Measurements from ENCODE around the gene OR3A3. TPM values are rescaled to one million over a fixed set of nuclear protein-coding genes. Genes with fewer than 3 reads are reported as not detected.
"Not testable (repeated sequence)": the region's sequence is repeated elsewhere in the genome, so short reads cannot be mapped to it uniquely, and the experiment has no call there.

The OR3A3 gene
- not detected for total RNA-seq

DNA sequence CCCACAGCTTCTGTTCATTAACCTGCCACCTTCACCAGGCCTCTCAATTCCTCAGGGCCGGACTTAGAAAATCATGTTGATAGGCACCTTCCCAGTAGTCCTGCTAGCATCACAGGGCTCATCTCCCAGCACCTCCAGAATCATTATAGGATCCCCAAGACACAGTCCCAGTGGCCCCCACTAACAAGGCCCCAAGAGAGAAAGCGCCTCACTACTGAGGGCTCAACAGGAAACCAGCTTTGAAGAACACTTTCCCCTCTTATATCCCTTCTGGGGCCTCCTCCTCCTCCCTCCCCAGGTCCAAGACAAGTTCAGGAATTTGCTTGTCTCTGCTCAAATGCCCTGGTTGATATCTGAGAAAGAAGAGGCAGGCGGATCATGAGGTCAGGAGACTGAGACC lies at the start of gene OR3A3:
OR3A3 (plus strand) TSS at position 301 of the 400 bp plus-strand sequence.
- Histone ChIP-seq H3K4me1 (no peaks in the 10 kb centered on the region), H3K36me3 (no peaks in the 10 kb centered on the region), H3K9ac (ENCODE audit: low read depth in 2 of 2, low read length in 2 of 2) (no peak within 1 kb of the TSS), H3K27ac (no peak within 1 kb of the TSS), H3K9me3 (no peaks in the 10 kb centered on the region), H3K27me3 (no peaks in the 10 kb centered on the region), H3K4me3 (no peak within 1 kb of the TSS)
- intact Hi-C loops (cut with DNase I): no loop called here
- TF ChIP-seq, protein P1, sequence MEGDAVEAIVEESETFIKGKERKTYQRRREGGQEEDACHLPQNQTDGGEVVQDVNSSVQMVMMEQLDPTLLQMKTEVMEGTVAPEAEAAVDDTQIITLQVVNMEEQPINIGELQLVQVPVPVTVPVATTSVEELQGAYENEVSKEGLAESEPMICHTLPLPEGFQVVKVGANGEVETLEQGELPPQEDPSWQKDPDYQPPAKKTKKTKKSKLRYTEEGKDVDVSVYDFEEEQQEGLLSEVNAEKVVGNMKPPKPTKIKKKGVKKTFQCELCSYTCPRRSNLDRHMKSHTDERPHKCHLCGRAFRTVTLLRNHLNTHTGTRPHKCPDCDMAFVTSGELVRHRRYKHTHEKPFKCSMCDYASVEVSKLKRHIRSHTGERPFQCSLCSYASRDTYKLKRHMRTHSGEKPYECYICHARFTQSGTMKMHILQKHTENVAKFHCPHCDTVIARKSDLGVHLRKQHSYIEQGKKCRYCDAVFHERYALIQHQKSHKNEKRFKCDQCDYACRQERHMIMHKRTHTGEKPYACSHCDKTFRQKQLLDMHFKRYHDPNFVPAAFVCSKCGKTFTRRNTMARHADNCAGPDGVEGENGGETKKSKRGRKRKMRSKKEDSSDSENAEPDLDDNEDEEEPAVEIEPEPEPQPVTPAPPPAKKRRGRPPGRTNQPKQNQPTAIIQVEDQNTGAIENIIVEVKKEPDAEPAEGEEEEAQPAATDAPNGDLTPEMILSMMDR (IDR thresholded peaks at IDR 0.05): no peak
- no peak for DNase-seq

DNA sequence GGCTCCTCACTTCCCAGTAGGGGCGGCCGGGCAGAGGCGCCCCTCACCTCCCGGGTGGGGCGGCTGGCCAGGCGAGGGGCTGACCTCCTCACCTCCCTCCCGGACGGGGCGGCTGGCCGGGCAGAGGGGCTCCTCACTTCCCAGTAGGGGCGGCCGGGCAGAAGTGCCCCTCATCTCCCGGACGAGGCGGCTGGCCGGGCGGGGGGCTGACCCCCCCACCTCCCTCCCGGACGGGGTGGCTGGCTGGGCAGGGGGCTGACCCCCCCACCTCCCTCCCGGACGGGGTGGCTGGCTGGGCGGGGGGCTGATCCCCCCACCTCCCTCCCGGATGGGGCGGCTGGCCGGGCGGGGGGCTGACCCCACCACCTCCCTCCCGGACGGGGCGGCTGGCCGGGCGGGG lies 40.0 kb upstream of the OR3A3 start:
- H3K9ac ChIP-seq (ENCODE audit: low read depth in 2 of 2, low read length in 2 of 2); H3K9me3 ChIP-seq; H3K4me1 ChIP-seq; H3K4me3 ChIP-seq; H3K27ac ChIP-seq; H3K27me3 ChIP-seq; H3K36me3 ChIP-seq; intact Hi-C loops (cut with DNase I); DNase-seq: not testable (repeated sequence)

DNA sequence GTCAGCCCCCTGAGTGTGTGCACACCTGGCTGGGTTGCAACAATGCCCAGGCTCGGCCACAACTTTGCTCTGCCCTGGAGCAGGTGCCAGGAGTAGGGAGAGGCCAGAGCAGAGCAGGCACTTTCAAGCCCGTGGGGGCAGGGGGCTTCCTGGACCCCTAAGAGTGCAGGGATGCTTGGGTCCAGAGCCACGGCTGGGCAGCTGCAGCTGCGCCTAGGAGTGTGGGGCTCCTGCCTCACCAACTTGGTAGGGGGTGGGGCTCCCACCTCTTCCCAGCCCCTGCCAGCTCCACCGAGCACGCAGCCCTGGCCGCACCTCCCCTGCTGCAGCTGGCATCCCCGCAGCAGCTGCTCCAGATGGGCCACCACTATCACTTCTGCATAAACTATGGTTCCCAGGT lies 32.8 kb upstream of the OR3A3 start:
- intact Hi-C loops (cut with DNase I): no loop called here
- no peaks in the 10 kb centered on the region for H3K27me3 ChIP-seq
- no peaks in the 10 kb centered on the region for H3K36me3 ChIP-seq
- no peaks in the 10 kb centered on the region for H3K4me1 ChIP-seq
- no peak overlapping the region for H3K9ac ChIP-seq (ENCODE audit: low read depth in 2 of 2, low read length in 2 of 2)
- no peak for DNase-seq
- no peak overlapping the region for H3K4me3 ChIP-seq
- no peaks in the 10 kb centered on the region for H3K9me3 ChIP-seq
- H3K27ac ChIP-seq: no peak overlapping the region
- TF ChIP-seq, protein P1 (IDR thresholded peaks at IDR 0.05): no peak

DNA sequence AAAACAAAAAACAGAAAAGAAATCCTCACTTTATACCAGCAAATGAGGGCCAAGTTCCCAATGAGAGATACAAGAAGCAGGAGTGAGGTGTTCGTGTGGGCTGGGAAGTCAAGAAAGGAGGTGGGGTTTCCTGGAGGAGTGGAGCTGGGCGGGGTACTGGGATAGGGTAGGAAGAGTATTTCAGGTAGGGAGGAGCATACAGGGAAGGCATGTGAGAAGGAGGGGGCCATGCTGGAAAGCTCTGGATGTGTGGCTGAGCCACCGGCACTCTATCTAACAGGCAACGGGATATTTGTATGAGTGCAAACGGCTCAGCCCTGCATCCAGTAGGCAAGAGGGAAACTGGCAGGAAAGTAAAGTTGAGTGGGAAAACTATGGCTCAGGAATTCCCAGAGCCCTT lies 29.2 kb upstream of the OR3A3 start:
- Histone ChIP-seq H3K36me3 (no peaks in the 10 kb centered on the region), H3K4me1 (no peaks in the 10 kb centered on the region), H3K4me3 (no peak overlapping the region), H3K27ac (no peak overlapping the region), H3K27me3 (no peaks in the 10 kb centered on the region), H3K9ac (ENCODE audit: low read depth in 2 of 2, low read length in 2 of 2) (no peak overlapping the region), H3K9me3 (no peaks in the 10 kb centered on the region)
- intact Hi-C loops (cut with DNase I): no loop called here
- TF ChIP-seq, protein P1 (IDR thresholded peaks at IDR 0.05): no peak
- DNase-seq: no peak

DNA sequence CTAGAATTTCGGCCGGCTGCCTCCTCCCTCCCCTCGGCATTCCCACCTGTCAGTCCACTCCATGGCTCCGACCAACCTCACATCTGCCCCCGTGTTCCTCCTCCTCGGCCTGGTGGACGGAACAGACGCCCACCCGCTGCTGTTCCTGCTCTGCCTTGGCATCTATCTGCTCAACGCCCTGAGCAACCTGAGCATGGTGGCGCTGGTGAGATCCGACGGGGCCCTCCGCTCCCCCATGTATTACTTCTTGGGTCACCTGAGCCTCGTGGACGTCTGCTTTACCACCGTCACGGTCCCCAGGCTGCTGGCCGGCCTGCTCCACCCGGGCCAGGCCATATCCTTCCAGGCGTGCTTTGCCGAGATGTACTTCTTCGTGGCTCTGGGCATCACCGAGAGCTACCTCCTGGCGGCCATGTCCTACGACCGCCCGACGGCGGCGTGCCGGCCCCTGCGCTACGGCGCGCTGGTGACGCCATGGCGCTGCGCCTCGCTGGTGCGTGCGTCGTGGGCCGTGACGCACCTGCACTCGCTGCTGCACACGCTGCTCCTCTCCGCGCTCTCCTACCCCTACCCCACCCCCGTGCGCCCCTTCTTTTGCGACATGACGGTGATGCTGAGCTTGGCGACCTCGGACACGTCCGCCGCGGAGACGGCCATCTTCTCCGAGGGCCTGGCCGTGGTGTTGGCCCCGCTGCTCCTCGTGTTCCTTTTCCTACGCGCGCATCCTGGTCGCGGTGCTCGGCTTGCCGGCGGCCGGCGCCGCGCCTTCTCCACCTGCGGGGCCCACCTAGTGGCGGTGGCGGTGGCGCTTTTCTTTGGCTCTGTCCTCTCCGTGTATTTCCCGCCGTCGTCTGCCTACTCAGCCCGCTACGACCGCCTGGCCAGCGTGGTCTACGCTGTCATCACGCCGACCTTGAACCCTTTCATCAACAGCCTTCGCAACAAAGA lies 25.0 kb upstream of the OR3A3 start, which contains the start of gene OR3A2:
OR3A2 (minus strand) TSS at position 440 of the 948 bp plus-strand sequence.
- H3K36me3 ChIP-seq: no peaks in the 10 kb centered on the region
- H3K9ac ChIP-seq (ENCODE audit: low read depth in 2 of 2, low read length in 2 of 2): no peak within 1 kb of the TSS
- no peaks in the 10 kb centered on the region for H3K4me1 ChIP-seq
- H3K27ac ChIP-seq: no peak within 1 kb of the TSS
- no peak within 1 kb of the TSS for H3K4me3 ChIP-seq
- TF ChIP-seq, protein P1 (IDR thresholded peaks at IDR 0.05): no peak
- DNase-seq: no peak
- H3K27me3 ChIP-seq: no peaks in the 10 kb centered on the region
- H3K9me3 ChIP-seq: no peaks in the 10 kb centered on the region
- intact Hi-C loops (cut with DNase I): no loop called here

DNA sequence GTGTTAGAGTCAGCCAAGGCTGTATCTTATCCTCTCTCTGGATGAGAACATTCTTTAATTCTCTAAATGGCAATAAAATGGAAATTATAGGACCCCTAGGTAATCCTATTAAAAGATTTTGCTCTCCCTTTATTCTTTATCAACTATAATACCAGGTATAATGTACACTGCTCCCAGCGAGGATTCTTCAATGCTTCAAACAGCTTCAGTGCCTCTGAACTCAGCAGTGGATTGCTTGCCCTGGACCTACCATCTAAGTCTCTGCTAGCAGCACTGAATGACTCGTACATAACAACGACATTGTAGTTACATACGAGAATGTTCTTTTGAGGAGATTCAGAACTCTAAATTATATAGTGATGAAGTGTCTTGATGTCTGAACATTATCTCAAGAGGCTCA lies 21.4 kb upstream of the OR3A3 start:
- Histone ChIP-seq H3K4me3 (no peak overlapping the region), H3K4me1 (no peaks in the 10 kb centered on the region), H3K27me3 (no peaks in the 10 kb centered on the region), H3K9ac (ENCODE audit: low read depth in 2 of 2, low read length in 2 of 2) (no peak overlapping the region), H3K27ac (no peak overlapping the region), H3K36me3 (no peaks in the 10 kb centered on the region), H3K9me3 (no peaks in the 10 kb centered on the region)
- DNase-seq: no peak
- TF ChIP-seq, protein P1 (IDR thresholded peaks at IDR 0.05): no peak
- intact Hi-C loops (cut with DNase I): no loop called here

DNA sequence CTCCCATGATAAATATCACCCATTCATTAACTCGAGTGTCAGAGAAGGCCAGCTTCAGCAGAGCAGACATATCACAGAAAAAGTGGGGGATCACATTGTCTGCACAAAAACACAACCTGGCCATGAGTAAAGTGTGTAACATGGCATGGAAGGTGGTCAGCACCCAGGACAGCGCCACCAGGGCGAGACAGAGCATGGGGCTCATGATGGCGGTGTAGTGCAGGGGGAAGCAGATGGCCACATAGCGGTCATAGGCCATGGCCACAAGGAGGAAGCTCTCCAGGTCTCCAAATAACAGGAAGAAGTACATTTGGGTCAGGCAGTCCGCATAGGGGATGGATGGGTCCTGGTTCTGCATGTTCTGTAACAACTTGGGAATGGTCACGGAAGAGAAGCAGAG lies 13.4 kb upstream of the OR3A3 start:
- H3K27me3 ChIP-seq; DNase-seq; H3K9me3 ChIP-seq; H3K9ac ChIP-seq (ENCODE audit: low read depth in 2 of 2, low read length in 2 of 2); H3K4me3 ChIP-seq; H3K36me3 ChIP-seq; H3K27ac ChIP-seq; intact Hi-C loops (cut with DNase I); H3K4me1 ChIP-seq: not testable (repeated sequence)

All from colonic mucosa (tissue), 4 donors.